GM21717 (cell line): ENCODE results near the gene FGFR3.

Source experiments
- ATAC-seq: cut with Tn5 transposase; IDR thresholded peaks from one replicate; pipeline ENCODE4 v1.9.1; 2021; ENCODE audit warnings: mild to moderate bottlenecking, moderate library complexity; ENCODE audit not compliant: unreplicated experiment

The FGFR3 gene

DNA sequence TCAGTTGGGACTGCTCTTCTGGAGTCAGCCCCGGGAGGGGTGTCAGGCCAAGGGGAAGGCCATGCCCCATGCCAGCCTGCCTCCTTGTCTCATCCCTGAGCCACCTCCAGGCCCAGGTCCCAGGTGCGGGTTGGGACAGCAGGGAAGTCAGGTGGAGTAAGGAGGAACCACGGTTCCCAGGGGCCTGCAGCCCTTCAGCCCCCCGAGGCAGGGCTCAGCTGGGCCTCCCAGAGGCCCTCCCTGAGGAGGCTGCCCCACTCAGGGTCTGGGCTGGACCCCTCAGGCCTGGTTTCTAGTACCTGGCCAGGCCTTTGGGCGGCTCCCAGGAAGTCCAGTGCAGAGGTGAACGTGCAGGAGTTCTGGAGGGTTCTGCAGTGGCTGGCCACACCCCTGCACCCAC is 23.4 kb upstream of the FGFR3 start:
- ATAC-seq = no peak

DNA sequence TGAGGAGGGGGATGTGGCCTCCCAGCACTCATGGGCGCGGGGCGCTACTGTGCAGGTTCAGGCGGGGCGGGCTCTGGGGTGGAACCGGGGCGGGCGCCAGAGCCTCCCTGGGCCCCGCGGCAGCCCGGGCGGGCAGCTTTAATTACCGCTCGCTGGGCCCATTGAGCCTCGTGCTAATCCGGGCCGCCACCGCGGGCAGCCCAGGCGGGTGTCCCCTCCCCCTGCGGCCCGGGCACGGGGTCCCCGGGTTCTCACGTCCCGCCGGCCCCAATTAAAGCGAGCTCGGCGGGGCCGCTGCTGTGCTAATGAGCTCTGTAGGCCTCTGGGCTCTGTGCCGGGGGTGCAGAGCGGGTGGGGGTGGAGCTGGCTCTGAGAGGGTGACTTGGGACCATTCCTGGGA is 22.8 kb upstream of the FGFR3 start:
- no peak for ATAC-seq

DNA sequence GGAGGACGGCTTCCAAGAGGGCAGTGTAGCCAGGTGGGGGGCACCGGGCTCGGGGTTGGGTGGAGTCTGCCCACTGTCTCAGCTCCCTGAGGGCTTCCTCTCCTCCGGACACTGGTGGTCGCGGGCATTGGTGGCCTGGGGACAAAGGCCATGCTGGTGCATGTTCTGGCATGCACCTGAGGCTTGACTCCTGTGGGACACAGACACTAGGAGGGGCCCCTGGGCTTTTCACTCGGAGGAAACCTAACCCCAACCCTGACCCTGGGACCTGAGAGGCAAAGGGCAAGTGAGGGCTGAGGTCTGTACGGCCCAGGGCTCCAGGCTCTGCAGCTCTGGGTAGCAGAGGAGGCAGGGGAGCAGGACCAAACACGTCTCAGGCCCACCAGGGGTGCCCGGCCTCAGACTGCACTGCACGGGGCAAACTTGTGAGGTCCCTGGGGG is 22.3 kb upstream of the FGFR3 start:
- no peak for ATAC-seq

DNA sequence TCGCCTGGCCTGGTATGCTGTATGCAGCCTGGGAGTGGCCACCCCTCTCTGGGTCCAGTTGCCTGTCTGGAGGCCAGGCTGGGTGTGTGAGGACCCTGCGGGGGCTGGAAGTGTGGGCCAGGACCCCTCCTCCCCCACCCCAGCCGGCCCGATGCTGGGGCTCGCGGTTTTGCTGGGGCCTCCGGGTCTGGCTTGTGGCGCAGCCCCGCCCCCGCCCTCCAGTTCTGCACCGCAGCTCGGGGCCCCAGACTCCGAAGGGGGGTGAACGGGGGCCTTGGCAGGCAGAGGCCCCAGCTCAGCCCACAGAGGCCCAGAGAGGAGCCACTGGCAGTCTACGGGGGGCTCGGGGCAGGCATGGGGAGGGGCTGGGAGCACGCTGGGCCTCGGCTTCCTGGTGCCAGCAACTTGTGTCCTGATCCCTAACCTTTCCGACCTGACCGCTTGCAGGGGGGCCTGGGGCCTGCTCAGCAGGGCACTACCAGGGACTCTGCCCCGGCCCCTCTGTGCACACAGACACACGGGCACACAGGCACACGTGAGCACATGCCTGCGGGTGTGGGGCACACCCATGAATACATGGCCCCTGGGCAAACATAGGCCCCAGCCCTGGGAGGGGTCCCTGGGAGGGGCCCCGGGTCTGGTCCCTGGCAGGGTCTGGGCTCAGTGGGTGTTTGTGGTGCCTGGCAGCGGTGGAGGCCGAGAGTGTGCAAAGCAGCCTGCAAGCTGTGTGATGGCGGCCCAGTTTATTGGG is 21.4 kb upstream of the FGFR3 start:
- ATAC-seq = no peak

DNA sequence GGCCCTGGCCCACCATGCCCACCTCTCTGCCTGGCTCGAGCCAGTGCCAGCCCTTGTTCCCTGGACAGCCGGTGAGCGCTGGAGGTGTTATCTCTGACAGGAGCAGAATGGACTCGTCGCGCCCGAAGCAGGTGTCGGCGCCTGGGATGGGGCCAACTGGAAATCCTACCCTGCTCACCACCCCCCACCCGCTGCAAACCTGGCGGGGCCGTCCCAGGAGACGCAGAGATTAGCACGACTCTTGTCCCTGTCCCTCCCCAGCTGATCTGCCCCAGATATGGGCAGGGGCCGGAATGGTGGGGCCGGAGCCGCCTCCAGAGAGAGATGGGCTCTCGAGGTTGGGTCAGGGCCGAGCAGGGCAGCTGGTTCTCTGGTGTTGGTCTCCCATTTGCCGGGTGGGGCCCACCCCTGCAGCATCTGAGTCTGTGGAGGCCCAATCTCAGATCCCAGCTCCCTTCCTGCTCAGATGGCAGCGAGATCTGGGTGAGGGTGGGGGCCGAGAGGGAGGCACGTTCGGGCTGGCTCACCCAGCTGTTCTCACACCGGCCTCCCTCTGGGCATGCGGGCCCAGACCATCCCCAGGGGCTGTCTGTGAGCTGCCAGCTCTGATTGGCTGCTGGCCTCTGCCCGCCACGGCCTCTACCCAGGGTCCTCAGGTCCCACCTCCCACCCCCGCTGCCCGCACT is 20.1 kb upstream of the FGFR3 start:
- no peak for ATAC-seq

DNA sequence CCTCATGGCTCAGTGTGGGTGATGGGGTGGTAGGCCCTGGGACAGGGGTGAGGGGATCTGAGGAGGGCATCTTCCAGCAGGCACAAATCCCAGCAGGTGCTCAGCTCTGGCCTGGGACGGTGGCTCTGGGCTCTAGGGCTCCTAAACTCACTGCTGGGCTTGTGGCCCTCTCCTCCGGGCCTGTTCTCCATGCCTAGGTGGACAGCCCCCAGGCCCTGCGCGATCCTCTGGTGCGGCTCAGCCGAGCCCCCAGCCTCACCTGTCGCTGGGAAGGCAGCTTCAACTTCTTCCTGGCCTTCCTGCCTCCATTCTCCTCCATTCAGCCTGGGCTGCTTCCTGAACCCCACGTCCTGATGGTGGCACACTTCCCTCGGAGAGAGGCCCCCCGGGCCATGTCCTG is 19.3 kb upstream of the FGFR3 start:
- ATAC-seq = no peak

DNA sequence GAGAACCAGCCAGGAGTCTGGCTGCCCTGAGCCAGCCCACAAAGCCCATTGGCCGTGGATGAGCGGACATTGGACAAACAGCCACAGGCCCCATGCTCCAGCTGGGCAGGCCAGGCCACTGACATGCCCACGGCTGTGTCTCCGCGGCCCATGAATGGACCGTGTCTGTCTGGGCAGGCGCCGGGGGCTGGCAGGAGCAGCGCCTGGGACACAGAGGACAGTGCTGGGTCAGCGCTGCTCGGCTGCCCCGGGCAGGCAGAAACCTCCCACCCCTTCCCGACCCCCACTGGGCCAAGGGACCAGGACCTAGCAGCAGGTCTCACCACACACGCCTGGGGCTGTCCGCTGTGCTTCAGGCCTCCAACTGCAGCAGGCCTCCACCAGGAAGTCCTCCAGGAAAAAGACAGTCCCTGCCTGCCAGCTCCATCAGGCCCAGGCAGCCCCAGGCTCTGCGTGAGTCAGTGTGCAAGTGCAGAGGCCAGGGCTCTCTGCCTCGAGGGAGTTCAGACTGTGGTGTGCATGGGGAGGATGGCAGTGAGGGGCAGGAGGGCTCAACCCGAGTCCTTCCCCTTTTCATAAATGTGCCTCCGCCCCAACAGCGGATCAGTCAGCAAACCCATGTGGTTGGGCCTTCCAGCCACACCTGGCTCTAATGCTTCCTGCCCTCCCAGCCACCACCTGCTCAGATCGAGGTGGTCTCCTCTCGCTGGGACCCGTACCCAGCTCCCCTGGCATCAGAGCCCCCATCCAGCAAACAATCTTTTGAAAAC is 17.2 kb upstream of the FGFR3 start:
- no peak for ATAC-seq

DNA sequence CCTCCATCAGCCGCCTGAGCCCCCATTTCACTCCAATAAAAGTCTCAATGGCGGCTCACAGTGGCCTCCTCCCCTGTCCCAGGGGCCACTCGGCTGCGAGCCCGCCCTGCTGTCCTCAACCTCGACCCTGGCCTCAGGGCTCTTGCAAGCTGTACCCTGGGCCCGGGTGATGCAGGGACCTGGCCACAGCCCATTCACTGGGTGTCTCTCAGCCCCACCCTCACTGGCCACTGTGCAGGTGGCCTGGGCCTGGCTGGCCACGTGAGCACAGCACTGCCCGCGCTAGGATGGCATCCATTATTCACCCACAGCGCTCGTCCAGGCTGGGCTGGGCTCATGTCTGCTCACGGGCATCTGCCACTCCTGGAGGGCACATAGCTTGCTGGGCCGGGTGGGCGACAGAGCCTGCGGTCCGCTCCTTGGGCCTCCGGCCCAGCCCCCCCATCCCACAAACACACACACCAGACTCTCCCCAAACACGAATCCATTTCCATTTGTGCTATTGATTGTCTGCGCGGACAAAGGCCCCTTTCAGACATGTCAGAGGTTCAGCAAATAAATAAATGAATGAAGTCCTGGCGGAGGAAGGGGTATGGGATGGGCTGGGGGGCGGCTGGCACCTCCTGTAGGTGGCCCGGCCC is 16.5 kb upstream of the FGFR3 start:
- ATAC-seq = no peak

DNA sequence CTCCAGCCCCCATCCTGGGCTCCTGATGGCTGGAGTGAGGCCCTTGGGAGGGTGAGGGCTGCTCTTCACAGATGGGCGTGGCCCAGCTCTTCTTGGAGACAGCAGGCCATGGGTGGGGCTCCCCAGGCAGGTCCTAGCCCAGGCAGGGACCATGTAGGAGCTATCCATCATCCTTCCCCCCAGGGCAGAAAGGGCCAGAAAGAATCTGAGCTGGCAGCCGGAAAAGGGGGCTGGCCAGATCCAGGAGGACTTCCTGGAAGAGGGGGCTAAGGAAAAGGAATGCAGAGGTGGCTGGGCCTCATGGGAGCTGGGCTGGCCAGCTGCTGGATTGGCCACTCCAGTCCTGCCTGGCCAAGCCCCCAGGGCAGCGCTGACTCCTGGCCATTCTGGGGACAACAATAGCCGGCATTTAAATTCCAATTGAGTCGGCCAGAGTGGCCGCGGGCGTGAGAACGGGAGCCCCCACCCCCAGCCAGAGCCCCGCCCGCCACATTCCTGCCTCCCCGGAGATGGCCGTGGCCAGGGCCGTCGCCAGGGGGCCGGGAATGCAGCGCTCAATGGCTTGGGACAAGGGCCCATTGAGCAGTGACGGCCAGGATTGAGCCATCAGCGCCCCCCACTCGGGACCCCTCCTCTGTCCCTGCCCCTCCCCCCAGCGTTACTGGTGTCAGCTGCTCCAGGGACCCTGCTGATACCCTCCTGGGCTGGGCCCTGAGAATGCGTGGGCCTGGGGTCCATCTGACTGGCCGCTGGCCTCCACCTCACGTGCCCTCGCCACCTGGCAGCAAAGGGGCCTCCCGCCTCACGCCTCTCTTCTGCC is 15.1 kb upstream of the FGFR3 start:
- no peak for ATAC-seq

DNA sequence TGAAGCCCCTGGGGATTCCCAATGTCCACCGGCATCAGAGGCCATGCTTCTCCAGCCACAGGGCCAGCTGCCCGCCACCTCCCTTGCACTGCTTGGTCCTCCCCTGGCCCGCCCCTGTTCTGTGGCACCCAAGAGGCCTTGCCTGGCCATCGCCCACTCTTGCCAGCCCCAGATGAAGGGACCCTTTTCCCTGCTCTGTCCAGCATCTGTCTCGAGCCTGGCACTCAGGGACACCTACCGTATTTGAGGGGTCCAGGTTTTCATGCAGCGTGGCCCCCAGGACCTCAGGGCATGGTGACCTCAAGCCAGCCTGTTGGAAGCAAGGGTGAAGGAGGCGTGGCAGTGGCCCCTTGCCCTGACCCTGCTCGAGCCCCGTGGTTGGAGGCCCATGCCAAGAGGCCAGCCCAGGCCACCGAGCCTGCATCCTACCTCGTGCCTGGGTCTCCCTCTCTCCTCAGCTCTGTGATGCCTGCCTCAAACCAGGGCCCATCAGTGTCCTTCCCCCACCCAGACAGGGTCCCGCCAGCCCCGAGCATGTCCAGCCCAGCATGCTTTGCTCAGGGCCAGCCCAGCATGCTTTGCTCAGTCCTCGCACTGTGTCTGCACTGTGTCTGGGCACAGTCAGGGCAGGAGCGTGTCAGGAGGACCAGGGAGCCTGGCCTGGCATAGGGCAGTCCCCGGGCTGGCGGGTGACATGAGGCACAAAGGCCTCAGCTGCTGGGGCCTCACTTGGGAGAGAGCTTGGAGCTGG is 14.3 kb upstream of the FGFR3 start:
- no peak for ATAC-seq

DNA sequence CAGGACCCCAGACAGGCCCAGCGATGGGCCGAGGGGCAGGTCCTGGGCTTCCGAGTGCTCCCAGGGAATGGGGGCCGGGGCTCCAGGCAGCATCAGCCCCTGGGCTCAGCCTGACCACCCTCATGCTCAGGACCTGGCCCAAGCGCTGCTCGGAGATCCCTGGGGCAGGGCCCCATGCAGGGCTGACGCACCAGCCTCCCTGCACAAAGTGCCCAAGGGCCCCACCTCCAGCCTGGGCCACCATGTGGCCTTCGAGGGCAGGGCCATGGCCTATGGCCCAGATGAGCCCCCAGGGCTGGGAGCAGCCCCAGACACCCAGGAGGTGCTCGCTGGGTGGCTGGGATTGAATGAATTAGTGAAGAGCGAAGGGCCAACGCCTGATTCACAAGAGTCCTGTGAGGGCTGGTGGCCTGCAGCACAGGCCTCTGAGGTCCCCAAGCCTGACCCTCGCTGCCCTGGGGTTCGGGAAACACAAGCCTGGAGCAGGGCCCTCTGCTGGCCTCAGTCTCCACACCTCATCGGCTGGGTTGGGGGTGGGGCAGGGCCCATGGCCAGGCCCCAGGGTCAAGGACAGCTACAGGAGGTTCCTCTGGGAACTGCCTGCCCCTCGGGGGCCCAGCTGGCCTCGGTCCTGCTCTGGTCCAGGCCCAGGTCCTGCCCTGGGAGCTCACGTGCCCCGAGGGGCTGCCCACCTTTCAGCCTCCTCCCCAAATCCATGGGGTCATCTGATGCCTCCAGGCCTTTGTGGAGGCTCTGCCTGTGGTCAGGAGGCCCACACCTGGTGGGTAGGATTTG is 13.3 kb upstream of the FGFR3 start:
- ATAC-seq = no peak

DNA sequence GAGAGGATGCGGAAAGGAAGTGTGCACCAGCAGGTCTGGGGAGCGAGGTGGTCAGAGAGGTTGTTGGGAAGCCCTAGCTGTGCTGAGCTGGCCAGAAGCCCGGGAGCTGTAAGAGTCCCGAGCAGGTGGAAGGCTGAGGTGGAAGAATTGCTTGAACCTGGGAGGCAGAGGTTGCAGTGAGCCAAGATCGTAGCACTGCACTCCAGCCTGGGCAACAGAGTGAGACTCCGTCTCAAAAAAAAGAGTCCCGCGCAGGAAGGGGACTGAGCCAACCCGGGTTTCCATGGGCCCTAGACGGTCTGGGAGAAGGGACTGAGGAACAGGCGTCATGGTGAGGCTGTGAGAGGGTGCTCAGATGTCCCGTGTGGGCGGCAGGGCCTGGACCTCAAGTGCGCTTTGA is 12.7 kb upstream of the FGFR3 start:
- ATAC-seq = no peak

DNA sequence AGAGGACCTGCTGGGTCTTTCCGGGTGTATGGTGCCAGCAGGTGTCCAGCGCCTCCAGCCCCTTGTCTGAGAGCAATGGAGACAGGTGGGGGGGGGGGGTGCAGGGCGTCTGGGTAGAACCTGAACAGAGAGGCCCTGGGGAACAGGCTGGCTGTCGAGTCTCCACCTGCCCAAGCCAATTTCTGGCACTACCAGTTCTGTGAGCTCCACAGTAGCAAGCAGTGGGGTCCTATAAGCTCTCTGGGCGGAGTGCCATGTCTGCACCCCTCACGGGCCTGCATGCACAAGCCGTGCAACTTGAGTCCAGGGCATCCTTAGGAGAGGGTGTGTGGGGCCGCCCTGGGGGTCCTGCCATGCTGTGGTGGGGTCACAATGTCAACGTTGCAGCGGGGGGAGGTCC is 10.1 kb upstream of the FGFR3 start:
- no peak for ATAC-seq

DNA sequence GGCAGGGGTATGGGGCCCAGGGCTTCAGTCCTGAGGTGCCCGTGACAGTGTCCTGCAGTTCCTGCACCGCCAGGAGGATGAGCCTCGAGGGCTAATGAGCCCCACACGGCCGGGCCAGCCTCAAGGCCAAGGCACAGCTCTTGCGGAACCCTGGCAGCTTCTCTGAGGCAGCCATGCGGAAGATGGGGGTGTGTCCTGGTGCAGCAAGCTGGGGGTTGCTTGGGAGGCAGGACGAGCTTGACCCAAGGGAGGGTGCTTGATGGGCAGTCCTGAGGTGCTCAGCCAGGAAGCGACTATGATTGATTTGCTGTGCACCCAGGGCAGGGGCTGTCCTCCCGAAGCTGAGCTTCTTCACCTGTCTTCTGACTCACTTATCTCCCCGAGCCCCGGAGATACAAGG is 9.1 kb upstream of the FGFR3 start:
- ATAC-seq = no peak

DNA sequence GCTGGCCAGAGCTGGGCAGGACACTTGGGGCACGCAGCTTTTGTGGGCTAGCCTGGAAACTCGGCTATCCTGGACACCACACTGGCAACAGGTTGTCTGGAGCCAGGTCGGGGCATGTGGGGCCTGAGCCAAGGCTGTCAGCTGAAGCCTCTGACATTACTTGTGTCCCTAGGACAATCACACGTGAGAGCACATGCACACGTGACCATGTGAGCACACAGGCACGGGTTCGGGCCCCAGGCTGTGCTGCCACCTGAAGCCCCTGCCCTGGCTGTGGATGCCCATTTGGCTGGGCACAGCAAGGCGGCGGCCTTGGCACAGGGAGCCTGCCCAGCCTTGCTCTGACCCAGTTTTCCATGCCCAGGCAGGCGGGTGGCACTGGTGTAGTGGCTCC is 8.7 kb upstream of the FGFR3 start:
- no peak for ATAC-seq

DNA sequence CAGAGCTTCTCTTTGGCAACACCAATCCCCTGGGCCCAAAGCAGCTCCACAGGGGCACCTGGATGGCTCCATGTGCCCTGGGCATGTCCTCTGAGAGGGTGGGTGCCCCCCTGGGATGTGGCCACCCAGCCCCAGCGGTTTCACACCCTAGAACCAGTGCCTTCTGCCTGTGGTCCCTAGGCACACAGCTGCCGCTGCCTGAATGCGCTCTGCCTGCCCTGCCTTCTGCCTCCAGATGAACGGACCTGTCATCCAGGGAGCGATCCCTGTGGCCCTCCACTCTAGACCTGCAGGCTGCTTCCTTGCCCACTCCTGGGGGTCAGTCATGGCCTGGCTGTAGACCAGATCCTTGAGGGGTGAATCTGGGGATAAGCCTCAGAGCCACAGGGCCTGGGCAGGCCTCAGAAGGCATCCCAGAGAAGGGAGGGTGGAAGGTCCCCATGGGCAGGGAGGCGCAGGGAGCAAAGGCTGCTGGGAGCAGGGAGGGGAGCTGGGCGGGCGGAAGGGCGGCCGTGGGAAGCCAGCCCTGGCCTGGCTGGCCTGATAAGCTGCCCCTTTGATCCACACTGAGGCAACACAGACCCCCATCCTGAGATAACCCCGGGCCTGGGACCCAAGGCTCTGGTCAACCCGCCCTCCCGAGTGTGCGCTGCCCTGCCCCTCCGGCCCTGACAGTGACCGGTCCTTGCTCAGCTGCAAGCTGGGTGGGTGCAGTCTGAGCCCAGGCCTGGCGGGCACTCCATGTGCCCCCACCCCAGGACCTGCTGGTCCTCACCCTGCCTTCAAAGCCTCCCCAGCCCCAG is 8.1 kb upstream of the FGFR3 start:
- no peak for ATAC-seq

DNA sequence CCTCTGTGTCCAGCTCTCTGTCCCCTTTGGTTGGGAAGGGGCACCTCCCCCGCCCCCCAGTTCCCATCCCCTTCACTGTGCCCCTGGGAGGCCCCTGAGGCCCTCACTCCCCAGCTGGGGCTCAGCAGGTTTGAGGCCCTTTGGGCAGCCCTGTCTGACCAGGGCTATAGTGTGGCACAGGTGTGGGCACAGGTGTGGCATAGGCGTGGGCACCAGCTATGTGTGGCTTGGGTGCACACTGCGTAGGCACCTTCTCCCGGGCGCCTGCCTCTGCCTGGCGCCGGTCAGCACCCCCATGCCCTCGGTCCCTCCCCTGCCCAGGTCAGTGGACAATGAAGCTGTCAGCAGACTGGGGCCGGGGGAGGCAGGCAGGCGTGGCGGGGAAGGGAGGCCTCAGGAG is 7.5 kb upstream of the FGFR3 start:
- no peak for ATAC-seq
